SK-N-DZ (cell line): ENCODE results near the gene HNF1B.
A peak's percentile ranks its signal among the peaks of the same experiment; 100 is the strongest.

ENCODE experiments used
- DNase-seq: peaks from one replicate; pipeline ENCODE4 v3.0.0-alpha.2; 2015; ENCODE audit warnings: low spot score

The HNF1B gene

GRCh38 chr17:37736428-37736827, 8.4 kb downstream of the HNF1B start:
- DNase-seq, result no peak

GRCh38 chr17:37735165-37735564, 9.7 kb downstream of the HNF1B start:
- no peak for DNase-seq

- no peak for DNase-seq
Observed at GRCh38 chr17:37732316-37732715, 12.5 kb downstream of the HNF1B start.

GRCh38 chr17:37731056-37731455, 13.8 kb downstream of the HNF1B start:
- DNase-seq, result no peak

GRCh38 chr17:37729905-37730304, 15.0 kb downstream of the HNF1B start:
- DNase-seq, result no peak

GRCh38 chr17:37726891-37727675, 17.8 kb downstream of the HNF1B start:
- DNase-seq, result no peak

GRCh38 chr17:37726248-37726647, 18.6 kb downstream of the HNF1B start:
- no peak for DNase-seq

- no peak for DNase-seq
Observed at GRCh38 chr17:37725601-37726146, 19.2 kb downstream of the HNF1B start.

GRCh38 chr17:37725021-37725595, 19.8 kb downstream of the HNF1B start:
- no peak for DNase-seq

GRCh38 chr17:37720989-37721388, 23.9 kb downstream of the HNF1B start:
- DNase-seq, result no peak

GRCh38 chr17:37719866-37720265, 25.0 kb downstream of the HNF1B start:
- DNase-seq, result no peak

GRCh38 chr17:37718324-37719048, 26.4 kb downstream of the HNF1B start:
- DNase-seq, result no peak

GRCh38 chr17:37717627-37718323, 27.1 kb downstream of the HNF1B start:
- DNase-seq, result no peak

- no peak for DNase-seq
Observed at GRCh38 chr17:37714897-37715296, 30.0 kb downstream of the HNF1B start.

GRCh38 chr17:37713624-37714023, 31.2 kb downstream of the HNF1B start:
- peak; percentile 15 for DNase-seq

GRCh38 chr17:37713028-37713431, 31.8 kb downstream of the HNF1B start:
- DNase-seq, result no peak

- DNase-seq, result no peak
Observed at GRCh38 chr17:37711113-37711512, 33.7 kb downstream of the HNF1B start.

- no peak for DNase-seq
Observed at GRCh38 chr17:37710344-37710886, 34.4 kb downstream of the HNF1B start.

- no peak for DNase-seq
Observed at GRCh38 chr17:37708616-37709212, 36.1 kb downstream of the HNF1B start.

GRCh38 chr17:37708008-37708615, 36.7 kb downstream of the HNF1B start:
- DNase-seq, result no peak

- no peak for DNase-seq
Observed at GRCh38 chr17:37706446-37706845, 38.4 kb downstream of the HNF1B start.
